HG02610 (cell line): ENCODE results near the gene GLIS1.

Experiments
- ATAC-seq: cut with Tn5 transposase; IDR thresholded peaks from one replicate; pipeline ENCODE4 v1.9.1; 2021; ENCODE audit warnings: mild to moderate bottlenecking, moderate library complexity; ENCODE audit not compliant: unreplicated experiment

GLIS1 gene

DNA sequence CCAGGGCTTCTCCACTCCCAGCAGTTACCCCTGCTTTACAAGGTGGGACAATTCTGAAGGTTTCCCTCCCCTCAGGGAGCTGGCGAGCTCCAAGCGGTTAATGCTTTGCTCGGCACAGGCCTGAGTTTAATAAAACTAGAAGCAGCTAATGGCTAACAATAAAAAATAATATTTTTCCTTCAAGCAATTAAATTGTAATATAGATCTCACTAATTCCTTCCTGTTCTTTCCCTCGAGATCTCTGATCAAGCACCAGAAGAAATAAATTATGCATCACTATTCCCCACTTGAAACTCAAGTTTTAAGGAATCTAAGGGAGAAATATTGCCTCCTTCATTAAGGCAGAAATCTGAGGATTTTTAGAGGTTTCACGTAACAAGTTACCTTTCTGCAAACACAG is 42.9 kb downstream of the GLIS1 start:
- no peak for ATAC-seq

DNA sequence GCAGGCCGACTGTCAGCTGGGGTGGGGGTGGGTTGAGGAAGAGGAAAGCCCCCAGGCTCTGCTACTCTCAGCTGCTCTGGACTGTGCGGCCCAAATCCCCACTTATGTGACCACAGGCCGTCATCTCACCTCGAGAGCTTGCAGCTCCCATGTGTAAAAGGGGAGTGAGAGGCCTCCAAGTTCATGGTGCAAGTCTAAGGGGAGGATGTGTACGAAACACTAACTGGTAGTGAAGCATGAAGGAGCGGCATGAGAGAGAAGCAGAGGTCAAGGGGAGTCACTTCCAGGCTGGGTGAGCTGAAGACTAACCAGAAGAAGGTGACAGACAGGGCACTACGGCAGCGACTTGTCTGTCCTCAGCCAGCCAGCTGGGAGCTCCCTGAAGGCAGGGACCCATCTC is 43.8 kb downstream of the GLIS1 start:
- ATAC-seq, result no peak

DNA sequence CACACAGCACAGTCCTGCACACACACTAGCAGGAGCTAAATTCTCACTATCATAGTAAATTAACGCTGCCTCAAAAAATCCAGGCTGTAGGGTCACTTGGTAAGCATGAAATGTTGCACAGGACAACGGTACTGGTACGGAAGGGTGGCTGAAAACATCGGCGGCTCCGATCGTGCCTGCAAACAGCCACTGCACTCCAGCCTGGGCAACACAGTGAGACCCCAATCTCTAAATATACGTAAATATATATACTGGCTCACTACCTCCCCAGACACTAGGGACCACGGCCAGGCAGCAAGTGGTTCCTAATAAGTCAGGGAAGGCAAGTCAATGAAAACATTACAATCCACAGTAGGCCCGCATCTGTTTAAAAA is 44.3 kb downstream of the GLIS1 start:
- ATAC-seq, result no peak

DNA sequence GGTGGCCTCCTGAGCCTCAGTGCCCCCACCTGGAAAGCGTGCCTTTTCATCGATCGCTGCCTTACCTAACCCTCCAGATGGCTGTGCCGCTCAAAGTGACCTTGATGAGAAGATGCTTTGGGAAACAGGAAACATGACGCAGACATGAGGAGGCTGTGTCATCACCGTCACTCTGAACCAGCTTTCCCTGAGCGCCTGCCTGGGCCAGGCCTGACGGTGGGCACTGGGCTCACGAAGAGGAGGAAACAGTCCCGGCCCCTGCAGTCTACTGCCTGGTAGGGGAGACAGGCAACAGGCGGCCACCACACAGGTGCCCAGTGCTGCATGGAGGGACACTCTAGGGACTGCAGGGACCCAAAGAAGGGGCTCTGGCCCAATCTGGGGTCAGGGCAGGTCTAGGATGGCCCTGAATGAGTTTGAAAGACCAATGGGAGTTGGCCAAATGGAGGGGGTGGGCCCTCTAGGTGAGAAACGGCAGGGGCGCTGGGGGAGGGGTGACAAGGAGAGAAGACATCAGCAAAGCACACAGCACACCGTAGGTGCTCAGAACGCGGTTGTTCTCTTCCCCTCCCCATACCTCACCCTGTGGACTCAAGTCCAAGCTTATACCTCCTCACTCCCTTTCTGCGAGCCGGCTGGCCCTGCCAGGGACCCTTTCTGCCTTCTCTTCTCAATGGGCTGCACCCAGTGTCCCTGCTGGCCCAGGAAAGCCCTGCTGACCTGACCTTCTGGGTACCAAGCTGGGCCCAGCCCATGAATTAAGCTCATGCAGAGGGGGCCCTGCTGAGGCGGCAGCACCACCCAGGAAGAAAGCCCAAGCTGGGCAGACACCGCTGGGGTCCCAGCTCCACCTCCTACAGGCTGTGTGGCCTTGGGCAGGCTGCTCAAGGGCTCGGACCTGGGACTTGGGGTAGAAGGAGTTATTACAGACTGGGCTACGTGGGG is 44.9 kb downstream of the GLIS1 start:
- ATAC-seq, result no peak

DNA sequence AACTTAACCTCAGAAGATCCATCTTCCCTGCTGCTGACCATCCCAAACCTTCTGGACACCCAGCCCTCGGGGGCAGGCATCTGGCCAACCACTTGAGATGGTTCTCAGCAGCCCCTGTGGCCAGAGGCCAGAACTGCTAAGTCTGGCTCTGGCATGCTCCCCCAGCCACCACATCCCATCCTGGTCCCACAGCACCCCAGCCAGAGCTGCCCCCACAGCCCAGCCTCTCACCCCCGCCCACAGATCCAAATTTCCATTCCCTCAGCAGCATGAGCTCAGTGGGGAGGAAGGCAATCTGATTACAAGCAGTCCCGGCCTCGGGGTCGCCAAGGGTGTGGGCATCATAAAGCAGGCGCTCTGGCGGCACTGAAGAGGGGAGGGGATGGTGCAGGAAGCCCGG is 45.6 kb downstream of the GLIS1 start:
- ATAC-seq, result no peak

DNA sequence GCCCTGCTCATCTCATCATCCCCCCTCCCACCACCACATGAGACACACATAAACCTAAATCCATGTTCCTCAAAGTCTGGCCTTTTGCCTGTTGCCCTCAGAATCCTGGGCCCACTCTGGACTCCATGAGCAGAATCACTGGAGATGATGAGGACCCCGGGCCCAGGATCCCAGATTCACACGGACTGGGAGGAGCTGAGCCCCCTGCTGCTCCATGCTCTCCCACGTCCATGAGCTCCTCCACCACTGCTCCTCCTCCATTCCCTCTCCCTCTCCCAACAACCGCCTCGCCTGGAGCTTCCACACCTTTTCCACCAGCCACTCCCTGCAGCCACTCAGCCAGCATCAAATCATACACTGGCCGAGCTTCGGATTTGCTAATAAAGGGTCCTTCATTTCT is 47.6 kb downstream of the GLIS1 start:
- ATAC-seq, result no peak

DNA sequence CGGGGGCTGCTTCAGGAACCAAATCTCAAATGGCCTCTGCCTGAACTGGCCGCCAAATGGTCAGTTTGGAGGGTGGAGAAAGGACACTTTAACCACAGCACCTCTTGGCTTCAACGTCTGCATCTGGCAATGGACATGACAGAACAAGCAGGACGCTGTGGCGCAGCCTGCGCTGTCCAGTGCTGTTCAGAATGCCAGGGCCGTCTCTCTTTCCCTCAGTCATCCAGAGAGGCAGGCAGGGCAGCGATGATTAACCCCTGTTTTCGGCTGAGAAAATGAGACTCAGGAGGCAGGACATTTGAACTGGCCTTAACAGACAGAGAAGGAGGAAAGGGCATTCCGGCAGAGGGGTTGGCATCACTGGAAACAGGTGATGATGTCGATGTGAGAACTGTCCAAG is 48.6 kb downstream of the GLIS1 start:
- ATAC-seq, result no peak

DNA sequence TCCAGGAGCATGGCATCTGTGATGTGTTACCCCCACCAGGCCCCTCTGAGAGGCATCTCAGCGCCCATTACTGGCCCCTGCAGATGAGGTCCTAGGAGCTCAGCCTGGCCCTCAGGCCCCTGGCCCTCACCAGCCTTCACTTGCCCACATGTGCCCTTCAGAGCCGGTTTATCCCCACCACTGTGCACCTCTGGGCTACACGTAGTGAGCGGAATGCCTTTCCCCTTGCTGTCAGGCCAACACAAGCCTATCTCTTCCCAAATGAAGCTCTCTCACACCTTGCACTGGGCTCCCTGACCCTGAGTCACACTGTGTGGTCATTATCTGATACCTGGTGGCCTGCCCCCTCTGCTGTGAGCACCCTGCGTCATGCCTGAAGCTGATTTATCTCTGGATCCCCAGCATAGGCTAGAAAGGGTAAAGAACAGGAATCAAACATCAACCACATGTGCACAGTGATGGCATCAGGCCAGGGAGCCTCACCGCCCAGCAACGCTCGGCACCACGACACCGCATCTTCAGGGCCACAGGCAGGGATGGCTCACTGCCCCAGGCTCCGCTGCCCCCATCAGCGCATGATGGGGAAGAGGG is 49.1 kb downstream of the GLIS1 start:
- no peak for ATAC-seq

DNA sequence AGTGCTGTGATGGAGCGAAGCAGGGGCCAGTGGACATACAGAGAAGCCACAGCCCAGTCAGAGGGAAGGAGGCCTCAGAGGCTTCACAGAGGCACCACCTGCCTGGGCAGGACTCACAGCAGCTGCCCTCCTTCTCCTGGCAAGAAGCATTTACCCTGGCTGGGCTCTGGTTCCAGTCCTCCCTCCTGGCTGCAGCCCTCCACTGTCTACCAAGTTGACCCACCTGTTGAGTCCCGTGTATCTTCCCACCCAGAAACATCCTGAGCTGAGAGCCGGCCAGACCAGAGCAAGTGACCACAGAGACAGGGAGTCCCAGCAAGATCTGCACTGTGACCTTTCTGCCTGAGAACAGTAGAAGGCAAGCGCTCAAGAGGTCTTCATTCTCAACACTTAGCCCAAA is 49.7 kb downstream of the GLIS1 start:
- no peak for ATAC-seq

DNA sequence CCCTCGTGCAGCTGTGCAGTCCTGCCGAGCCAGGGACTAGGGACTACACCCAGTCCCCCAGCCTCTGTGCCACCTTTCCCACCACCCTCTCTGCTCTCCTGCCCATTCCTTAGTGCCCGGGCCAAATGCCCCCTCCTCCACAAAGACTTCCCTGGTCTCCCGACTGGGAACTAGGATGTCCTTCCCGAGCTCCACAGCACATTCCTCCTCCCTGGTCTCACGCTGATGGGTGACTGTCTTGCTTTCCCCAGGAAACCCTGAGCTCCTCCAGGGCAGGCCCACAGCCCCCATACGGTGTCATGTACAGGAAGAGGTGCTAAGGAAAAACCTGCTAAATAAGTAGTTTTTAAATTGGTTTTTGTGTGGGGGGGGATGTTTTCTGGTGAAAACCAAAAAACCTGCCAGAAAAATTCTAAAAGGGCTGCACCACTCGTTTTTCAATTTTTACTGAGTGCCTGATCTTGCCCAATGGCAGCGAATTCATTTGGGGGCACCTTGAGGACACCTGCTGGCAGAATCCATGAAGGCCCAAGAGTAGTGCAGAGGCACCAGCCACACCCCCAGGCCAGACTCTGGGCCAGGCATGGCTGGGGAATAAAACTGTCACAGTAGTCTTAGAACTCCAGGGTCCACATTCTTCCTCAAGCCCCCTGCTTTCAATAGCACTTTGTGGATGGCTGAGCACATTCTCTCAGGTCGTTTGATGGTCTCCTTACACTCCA is 50.4 kb downstream of the GLIS1 start:
- ATAC-seq, result no peak

DNA sequence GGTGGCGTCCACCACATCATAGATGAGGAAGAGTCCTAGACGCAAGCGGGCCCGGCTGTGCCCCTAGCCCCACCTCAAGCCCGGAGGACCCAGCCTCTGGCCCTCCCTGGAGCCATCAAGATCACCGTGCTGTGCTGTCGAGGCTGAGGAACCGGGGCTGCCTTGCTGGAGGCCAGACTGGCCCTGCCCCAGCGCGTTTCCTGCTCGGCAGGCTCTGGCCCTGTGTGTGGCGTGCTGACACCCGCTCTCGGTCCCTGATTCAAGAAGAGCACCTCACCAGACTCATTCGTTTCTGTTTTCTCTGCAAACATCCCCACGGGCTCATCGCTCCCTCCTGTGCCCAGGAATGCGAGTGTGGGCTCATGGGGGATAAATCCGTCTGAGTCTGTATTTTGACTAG is 51.1 kb downstream of the GLIS1 start:
- ATAC-seq, result no peak

DNA sequence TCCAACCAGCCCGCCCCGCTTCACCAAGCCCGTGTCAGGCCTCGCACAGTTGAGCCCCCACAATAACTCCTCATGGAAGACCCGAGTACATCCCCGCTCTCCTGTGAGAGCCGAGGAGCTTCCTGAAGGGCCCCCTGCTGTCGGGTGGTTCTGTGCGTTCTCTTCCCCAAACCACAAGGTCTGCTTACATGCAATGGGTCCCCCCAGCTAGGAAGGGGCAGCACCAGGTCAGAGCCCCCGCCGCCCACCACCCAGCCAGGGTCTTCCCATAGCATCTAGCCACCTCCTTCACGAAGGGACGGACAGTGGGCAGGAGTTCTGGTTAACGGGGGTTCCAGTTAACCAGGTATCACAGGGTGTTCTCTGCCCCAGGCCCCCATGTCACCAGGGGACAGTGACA is 51.5 kb downstream of the GLIS1 start:
- no peak for ATAC-seq

DNA sequence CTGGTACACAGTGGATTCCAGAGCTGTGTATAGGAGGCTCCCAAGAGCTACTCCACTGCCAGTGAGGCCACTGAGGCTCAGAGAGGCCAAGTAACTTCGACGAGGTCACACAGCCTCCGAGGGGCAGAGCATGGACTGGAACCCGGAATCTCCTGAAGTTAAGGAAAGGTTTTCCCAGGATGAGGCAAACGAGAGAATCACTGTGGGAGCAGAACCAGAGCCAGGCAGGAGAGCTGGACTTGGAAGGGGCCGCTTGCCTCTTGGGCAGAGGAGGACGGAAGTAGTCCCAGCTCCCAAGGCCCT is 52.0 kb downstream of the GLIS1 start:
- ATAC-seq, result no peak

DNA sequence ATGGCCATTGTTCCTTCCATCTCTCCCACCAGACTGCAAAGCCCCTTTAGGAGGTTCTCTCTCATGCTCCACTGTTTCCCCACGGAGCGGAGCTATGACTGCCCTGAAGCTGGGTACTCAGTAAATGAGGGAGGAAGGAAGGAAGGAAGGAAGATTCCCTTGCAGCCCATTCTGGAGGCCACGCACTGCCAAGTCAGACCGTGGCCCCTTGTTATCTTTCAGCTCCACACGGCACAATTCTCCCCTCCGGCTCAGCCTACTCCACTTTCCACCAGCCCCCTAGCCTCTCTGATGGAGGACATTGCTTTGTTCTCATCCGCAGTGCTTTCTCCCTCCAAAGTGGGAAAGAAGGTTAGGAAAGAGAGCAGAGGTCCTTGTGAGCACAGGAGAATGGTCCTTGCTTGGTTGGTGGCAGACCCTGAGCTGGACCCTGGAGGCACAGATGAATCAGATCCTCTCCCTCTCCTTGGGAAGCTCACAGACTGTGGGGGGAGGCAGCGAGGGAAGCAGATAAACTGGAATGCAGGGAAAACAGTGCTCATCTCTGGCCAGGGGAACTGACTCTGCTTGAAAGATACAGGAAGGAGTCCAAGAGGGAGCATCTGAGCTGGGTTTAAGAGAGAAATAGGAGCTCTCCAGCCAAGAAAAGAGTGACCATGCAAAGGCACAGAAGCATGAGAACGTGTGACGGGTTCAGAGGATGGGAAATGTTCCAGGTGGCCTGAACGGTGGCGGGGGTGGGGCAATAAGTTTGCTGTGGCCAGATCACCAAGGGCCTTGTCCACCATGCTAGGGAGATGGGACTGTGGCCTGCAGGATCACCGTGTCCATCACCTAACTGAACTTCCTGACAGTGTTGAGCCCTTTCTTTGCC is 52.6 kb downstream of the GLIS1 start:
- no peak for ATAC-seq

DNA sequence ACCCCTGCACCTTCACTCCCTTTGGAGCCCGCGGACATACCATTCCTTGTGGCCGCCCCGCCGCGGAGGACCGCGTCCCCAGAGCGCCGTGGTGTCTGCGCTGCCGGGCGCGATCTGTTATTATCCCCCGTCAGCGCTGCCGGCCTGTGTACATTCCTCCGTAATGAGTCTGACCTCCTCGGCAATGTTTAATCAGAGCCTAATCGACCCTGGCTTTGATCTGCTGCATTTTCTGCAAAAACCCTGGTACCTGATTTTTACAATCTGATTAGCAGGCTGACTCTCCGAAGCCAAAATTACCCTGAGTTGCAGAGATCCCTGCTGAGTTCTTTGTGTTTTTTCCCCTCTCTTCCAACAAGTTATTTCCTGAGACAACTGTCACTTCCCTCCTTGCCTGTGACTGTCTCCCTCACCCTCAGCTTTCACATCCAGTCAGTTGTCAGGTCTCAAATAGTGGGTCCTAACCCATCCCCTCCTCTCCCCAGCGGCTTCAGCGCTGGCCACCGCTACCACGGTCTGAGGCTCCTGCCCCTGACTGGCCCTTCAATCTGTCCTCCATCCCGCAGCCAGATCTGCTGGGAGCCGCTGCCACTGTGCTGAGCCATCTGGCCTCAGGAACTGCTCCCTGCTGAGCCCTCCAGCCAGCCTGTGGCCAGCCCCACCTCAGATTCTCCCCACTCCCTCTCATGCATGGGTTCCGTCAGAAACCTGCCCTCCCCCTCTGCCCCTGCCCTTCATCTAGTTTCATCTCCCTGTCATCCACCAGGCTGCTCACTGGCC is 53.5 kb downstream of the GLIS1 start:
- ATAC-seq, result no peak

DNA sequence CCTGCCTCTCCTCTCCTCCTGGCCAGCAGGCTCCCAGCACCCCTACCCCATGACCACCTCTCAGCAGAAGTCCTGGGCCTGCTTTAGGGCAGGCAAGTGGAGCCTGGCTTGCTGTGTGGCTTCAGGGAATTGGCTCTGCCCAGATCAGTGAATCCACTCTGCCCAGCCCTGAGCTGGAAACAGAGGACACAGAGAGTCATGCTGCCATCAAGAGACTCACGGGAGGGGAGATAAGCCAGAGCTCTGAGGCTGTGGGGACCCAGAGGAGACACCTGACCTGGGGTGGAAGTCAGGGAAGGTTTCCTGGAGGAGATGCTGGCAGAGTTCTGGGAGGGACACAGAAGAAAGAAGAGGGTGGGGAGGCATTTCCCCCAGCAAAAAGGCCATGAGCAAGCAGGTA is 54.2 kb downstream of the GLIS1 start:
- no peak for ATAC-seq

DNA sequence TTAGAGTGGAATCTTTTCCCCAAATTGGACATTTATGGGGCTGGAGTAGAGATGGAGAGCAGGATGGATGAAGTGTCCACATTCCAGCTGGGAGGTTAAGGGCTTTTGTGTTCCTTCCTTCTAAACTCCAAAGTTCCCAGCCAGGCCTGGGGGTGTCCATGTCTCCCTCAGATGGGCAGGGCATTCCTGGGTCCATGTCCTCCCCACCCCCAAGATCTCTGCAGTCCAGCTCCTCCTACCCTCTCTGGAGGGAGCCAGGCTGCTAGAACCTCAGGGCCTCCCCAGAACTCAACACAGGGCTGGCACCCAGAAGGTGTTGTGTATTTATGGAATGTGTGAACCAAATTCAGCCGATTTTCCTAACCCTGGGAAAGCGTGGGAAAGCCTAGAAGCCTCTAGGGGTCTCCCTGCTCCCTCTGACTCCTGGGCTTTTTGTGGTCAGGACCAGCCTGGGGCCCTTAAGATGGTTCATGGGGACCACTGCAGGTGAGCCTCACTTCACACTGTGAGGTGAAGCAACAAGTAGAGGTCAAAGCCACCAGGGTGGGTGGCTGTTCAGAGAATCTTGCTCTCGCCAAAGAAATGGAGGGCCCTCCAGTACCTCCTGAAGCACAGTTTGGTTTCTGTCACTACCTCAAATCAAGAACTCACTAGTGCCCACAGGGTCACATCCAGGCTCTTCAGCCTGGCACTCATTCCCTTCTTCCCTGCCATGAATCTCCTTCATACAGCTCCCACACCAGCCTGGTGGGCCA is 54.8 kb downstream of the GLIS1 start:
- no peak for ATAC-seq

DNA sequence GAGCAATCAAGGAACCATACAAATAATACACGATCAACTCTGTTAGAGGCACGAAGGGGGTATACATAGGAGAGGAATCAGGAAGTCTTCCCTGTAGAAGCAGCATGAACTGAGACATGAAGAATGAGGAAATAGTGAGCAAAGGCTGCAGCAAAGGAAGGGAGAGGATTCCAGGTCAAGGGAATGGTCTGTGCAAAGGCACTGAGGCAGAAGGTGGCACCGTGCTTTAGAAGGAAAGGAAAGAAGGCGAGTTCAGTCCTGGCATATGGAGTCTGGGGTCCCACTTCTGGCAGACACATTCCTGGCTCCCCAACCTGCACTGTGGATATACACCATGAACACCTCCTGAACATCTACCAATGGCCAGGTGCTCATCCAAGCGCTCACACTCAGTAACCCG is 56.1 kb downstream of the GLIS1 start:
- no peak for ATAC-seq

DNA sequence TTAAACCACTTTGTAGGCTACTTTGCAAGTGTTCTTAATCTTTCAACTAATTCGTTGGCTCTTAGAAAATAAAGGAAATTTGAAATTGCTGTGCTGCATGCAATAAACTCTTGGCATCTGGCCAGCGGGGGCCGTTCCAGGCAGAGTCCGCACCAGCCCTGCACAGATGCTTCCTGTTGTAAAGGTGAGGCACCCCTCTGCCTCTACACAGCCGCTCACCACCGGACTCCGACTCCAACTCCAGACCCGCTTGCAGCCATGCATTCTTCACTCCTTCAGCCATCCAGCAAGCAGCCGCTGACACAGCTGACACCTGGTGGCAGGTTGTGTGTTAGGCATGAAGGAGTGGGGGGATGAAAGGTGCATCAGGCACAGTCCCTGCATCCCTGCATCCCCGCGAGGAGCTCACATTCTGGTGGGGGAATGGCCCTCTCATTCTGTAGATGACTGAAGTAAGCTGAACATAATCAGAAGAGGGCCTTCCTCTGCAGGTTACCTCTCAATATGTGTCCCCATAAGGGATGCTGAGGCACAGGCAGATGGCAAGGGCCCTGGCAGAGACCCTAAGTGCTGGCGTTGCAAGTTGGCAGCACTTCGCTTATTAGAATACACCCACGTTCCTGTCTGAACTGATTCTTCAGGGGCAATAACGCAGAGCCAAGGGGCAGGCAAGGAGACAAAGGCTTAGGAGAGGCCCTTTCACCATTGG is 56.8 kb downstream of the GLIS1 start:
- ATAC-seq, result no peak
